Stimulated activated CD8-positive, alpha-beta memory T cell treated with anti-CD3 and anti-CD28 coated beads, Interleukin-2, amount 100 ng/mL, for 1 hour (primary cell): ENCODE results near the gene GCNA.

ENCODE experiments used
- DNase-seq, 2 donors: peaks; one replicate each; pipeline ENCODE4 v3.0.0-alpha.2; 2020; ENCODE audit warnings: low read depth in 2 of 2

Gene GCNA

DNA sequence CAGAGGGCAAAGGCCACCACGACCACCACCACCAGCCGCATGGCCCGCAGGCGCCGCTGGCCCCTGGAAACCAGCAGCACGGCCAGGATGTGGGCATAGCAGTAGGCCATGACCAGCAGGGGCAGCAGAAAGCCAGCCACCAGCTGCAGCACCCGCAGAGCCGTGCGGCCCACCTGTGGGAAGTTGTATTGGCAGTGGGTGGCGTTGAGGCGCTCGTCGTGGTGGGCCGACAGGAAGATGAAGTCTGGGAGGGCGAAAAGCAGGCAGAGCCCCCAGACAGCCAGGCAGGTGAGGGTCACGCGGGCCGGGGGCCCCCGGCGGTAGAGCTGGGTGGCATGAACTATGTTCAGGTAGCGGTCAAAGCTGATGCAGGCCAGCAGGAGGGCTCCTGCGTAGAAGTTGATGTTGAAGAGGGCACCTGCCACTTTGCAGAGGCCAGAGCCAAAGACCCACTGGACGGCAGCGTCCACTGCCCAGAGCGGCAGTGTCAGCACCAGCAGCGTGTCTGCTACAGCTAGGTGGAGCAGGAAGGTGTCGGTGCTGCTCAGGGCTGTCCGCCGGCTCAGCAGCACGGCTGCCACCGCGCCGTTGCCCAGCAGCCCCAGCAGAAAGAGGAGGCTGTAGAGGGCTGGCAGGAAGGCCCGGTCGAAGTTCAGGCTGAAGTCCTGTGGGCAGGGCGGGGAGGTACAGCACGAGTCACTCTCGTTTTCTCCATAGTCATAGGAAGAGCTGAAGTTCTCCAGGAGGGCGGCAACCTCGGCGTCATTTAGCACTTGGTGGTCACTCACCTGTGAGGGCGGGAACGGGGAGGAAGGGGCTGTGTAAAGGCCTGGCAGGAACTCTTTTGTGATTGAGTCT lies 38.7 kb downstream of the GCNA start:
- no peak for DNase-seq

DNA sequence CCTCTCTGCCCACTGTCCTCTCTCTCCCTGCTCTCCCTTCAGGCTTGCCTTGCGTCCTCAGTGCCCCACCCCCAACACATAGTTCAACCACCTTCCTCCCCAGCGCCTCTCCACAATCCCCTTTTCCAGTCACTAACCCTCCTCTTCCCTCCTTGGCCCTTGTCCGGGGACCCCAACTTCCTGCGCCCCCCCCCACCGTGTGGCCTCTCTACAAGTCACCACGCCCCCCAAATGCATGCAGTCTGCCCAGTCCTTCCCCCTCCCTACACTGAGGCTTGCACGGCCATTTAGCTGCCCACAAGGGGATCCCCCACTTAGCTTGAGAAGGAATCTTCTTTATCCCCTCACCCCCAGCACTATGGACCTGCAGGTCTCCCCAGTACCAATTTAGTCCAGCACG lies 39.5 kb downstream of the GCNA start:
- no peak for DNase-seq

DNA sequence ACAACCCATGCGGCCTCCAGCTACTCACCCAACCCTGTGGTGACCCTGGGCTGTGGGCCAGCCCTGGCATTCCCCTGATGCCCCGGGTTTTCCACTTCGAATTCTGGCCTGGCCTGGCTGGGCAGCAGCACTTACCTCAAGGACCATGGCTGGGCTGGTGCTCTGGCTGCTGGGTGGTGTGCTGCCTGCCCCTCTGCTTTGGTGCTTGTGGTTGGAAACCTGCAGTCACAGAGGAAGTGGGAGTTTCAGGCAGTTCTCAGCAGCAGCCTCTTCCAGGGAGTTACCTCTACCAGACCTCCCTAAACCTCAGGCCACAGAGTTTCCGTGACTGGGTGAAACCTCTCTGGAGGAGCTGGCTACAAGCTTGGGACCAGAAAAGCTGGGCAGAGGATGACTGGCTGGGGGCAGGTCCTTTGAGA lies 40.1 kb downstream of the GCNA start, which contains the start of gene CXCR3:
TSS of gene CXCR3 (minus strand) at position 209 of the 419 bp plus-strand sequence. CDS start at position 147, 62 bp downstream.
- DNase-seq, result peak; percentile 35 to 48

DNA sequence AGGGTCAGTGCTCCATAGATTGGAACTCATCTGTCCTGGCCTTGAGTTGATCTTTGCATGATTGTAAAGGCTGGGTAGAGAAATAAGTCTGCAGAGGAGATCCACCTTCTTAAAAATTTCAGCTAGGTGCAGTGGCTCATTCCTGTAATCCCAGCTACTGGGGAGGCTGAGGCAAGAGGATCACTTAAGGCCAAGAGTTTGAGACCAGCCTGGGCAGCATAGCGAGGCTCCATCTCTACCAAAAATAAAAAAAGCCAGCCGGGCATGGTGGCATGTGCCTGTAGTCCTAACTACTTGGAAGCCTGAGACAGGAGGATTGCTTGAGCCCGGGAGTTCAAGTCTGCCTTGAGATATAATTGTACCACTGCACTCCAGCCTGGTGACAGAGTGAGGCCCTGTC lies 40.5 kb downstream of the GCNA start:
- no peak for DNase-seq

DNA sequence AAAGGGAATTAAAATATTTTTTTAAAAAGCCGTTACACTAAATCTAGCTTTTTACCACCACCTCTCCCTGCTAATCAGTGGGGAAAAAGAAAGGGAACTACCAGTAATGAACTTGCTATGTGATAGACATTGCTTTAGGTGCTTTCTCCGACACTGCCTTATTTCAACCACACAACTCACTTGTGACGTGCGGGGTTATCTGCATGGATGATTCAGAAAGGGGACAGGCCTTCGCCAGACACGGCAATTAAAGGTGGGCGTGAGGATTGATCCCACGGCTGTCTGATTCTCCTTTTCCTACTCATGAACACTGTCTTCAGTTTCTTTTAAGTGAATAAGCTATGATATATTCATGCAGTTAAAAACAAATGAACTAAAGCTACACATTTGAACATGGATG lies 41.0 kb downstream of the GCNA start:
- no peak for DNase-seq

DNA sequence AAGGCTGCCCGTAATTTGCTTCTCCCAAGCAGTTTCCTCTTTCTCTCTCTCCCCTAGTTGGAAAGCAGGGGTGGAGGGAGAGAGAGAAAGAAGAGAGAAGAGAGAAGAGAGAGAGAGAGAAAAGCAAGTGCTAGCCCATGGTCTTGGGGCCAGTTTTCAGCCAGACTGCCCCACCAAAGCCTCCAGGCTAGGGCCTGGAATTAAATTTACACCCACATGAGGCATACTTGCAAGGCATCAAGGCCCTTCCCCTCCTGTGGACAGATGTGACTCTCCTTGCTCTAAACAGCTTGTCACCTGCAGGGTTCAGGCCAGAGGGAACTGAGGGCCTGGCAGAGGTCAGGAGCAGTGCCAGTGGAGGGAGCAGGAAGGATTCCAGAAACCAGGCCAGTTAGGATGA lies 41.7 kb downstream of the GCNA start:
- no peak for DNase-seq

DNA sequence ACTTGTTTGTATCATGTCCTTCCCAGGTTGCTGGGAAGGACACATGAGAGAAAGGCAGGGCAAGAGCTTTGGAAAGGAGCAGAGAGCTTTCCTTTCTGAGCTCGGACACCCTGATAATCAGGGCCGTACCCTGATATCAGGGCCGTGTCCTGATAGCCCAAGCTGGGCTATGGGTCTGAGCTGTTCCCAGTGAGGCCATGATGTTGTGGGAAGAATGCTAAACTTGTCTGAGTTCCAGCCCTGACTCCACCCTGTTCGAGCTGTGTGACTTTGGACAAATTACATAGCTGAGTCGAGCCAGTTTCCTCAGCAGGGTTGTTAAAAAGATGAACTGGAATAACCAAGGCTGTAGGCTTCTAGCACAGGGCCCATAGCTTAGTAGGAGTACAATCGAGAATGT lies 43.4 kb downstream of the GCNA start:
- no peak for DNase-seq

DNA sequence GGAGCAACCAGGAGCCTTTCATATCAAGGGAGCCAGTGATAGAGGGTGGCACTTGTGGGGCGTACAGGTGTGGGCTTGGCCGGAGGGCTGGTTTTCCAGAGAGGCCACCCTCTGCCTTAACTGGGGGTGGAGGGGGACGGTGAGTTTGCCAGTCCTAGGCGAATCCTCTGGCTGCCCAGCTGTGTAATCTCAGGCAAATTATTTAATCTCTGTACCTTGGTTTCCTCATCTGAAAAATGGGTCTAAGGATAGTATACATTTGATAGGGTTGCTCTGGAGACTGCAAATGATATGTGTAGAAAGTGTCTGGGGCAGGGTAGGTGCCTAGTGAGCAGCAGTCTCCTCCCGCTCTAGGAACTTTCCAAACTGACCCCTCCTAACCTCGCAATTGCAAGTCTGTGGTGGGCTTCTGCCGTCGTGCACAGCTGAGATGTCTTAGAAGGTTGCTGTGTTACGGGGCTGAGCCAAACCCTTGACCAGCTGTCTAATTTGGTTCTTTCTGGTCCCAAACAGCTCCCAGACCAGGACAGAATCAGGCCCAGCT lies 43.9 kb downstream of the GCNA start:
- DNase-seq, result no peak

DNA sequence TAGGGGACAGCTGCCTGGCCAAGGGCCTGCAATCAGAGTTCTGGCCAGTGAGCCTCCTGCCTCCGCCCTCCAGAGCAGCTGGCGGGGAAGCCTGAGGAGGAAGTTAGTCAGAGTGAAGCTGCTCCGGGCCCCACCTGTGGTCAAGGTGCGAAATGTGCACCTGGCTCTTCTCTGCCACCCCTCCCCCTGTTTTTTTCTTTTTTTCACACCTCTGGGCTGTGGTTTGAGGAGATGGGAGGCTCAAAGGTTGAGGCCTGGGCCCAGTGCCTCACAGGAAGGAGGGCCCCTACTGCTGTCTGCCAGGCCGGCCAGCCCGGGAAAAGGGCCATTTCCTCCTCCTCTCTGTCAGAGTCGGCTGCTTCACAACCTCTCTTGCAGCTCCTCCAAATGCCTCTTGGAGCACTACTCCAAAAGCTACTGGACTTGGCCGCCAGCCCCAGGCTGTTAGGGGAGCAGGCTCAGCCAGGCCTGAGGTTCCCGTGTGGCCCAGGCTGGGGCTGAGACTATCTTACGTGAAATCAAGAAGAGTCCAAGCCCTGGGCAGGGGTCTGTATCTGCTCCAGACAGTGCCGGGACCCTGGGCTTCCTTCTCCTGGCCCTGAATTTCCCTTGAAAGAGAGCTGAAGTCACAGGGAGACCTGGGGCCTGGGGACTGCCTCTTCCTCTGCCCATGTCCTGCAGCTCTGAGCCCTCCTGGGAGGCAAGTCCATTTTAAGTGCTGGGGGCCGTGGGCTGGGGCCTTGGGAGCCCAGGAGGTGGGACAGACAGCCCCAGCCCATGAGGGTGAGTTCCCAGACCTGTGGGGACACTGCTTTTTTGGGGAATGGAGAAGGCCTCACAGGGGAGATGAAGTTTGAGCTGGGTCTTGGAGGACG lies 44.6 kb downstream of the GCNA start:
- DNase-seq, result peak; percentile 21 to 42

DNA sequence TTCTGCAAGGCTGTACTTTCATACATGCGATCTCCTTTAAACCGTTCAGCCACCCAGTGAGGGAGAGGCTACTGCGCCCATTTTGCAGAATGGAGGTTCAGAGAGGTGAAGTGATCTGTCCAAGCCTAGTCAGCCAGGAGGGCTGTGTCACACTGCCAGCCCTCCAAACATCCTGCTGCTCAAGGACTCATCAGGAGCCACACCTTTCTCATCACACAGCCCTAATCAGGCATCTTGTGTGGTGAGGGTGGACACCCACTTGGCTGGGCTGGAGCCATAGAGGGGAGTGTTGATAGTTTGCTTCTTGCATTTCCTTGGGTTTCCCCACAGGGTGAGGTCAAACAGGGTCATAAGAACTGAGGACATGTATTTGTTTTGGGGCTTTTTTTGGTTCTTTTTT lies 45.5 kb downstream of the GCNA start:
- no peak for DNase-seq

DNA sequence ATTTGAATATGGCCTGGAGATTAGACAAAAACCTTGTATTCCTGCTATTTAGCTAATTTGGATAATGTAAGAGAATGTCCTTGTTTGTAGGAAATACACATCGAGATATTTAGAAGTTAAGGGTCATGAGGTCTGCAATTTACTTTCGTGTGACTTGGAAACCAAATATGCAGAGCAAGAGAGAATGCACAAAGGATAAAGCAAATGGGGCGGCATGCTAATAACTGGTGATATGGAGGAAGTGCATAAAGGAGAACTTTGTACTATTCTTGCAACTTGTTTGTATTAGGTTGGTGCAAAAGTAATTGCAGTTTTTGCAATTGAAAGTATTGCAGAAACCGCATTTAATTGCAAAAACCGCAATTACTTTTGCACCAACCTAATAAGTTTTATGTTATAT lies 47.2 kb downstream of the GCNA start:
- DNase-seq, result no peak

DNA sequence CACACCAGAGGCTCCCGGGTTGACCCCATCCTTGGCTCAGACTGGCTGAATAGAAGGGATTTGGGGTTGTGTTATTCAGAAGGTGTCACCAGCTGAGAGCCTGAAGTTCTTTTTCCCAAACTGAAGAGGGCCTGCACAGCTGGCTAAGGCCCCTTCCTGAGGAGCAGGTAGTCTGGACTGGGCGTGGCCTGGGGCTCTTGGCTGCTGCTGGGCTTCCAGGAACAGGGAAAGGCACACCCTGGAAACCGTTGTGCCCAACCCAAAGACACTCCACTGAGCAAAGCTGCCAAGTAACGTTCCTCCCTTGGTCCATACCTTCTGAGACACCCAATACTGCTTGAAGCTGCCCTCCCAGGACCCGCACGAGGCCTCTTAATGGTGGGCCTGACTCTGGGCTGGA lies 48.3 kb downstream of the GCNA start:
- no peak for DNase-seq

DNA sequence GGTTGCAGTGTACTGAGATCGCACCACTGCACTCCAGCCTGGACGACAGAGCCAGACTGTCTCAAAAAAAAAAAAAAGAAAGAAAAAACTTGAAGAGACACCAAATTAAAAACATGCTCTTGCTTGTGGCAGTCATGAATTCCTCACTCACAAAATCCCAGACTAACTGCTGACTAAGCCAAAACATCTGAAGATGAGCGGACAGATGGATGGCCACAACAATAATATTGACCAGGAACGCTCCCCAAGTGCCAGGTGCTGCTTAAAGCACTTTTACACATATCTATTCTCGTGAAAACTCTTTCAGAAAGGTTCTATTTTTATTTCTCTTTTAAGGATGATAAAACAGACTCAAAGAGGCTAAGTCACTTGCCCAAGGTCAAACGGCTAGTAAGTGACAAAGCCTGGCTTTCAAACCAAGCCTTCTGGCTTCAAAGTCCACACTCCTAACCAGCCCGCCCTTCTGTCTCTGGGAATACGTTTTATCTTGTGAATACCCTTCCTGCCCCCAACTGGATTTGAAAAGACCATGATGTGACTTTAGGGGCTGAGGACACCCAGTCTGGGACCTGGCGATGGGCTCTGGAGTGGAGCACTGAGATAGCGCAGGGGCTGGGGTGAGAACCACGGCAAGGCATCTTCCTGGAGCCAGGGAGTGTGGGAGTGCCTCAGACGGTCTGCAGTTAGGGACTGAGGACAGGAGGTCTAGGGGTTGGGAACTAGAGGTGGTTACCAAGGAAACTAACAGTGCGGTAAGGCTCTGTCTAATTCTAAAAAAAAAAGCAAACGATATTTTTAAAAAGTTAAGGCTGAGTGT lies 49.6 kb downstream of the GCNA start:
- DNase-seq, result no peak

DNA sequence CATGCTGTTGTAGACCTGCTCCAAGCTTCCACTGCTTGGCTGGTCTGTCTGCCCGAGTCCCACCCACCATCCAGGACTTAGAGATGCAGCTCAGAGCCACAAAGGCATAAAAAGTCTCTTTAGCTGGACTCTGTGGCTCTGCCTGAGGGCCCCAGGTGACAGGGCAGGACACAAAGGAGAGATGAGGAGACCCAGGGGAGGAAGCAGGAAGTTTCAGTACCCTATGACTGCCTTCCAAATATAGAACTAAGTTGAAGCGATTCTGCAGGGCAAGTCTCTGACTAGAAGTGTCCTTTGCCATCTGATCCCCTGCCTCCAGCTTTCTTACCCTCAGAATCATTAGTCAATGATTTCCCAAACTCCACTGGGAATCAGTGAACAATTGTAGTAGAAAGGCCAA lies 51.2 kb downstream of the GCNA start:
- no peak for DNase-seq

DNA sequence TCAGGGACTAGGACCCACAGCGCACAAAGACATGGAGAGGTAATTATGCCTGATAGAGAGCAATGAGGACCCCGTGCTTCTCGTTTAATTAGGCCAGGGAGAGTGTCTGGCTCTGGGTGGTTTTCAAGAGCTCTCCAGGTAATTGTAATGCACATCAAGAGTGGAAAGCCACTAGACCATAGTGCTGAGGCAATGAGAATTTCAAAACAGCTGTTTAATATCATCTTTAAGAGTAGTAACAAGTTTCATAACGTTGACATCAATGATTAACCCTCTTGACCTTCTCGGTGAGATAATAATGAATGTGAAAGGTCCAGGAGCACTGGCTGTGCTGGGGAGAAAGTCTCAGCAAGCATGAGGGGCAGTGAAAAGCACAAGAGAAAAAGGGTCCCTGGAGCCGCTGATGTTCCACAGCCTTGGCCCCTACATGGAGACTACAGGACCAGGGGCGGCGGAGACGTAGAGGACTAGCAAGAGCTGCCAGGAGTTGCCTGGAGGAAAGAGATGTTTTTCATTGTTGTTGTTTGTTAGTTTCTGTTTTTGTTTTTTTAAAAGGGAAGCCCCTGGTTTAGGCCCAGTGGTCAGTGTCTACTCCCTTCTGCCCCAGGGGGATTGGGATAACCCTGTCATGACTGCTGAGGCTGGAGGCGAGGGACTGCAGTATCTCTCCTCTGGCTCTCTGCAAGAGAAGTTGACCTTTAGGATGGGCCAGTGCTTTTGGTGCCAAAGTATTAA lies 54.9 kb downstream of the GCNA start:
- no peak for DNase-seq

DNA sequence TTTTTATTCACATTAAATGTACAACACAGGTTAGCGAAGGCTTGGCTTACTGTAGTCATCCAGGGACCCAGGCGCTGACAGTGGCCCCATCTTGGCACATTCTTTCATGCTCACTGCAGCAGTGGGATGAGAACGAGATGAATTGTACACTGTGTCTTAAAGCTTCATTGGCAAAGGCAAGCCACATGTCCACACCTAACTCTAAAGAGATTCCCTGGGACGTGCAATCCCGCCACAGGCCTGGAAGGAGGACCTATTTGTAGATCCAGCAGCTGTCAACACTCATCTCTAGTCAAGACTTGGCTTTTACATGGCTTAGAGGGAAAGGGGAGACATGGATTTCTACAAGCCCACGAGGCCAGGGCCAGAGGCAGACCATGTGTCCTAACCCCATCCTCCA lies 56.1 kb downstream of the GCNA start:
- no peak for DNase-seq

DNA sequence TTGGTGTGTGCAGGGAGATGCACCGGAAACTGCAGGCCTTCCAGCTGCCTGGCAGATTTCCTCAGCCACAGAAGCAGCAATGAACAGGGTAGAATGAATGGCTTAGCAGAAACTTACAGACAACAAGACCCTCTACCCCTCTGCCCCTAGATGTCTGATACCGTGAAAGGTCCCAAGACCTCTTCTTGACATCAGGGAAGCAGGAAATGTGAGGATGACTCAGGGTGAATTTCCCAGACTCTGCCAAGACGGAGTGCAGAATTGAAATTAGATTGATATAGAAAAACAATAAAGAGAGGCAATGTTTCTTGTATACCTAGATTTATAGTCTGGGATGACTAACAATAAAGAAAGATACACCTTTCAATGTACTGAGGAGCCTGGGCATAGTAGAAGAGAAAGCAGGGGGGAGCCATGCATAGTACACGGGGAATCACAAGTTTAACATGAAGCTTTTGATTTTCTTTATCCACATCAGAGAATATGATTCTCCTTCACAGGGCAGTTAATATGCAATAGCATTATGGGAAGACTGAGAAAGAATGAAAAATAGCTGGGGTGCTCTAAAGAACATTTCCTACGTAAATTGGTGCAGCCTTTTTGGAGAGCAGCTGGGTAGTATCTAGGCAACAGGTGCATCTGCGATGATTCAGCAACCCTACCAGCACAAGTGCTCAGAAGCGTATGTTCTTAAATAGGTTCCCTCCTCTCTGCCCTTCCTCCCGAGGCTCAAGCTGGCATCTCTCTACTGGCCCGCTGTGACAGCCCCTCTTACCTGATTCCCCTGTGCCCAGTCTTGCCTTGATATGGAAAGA lies 58.4 kb downstream of the GCNA start:
- no peak for DNase-seq

DNA sequence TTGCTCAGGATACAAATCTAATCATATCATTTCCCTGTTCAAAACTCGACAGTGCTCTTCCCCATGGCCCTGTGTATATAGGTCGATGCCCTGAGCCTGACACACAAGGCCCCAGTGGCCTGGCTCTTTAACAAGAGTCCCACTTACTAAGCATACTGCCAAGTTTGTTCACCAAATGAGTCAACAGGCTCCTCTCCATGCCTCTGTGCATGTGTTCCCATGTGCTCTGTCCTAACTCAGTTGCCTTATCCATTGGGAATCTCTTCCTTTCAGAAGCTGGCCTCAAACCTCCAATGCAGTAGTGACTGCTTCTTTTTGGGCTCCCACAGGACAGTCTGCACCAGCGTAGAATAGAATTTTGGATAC lies 59.0 kb downstream of the GCNA start:
- DNase-seq, result no peak

DNA sequence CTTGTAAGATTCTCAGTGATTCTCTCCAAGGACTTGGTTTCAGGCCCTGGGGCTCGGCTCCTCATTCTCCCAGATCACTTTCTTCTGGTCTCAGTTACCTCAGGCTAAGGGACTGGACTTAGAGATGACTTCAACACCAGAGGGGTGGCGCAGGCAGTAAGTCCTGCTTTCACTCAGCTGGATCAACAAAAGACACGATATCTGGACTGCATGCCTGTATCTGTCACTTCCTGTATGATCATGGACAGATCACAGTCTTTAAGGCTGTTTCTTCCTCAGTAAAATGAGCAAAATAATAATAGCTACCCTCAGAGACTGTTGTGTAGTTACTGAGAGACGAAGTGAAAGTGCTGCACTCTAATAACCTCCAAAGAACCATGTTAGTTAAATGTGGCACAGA lies 59.6 kb downstream of the GCNA start:
- DNase-seq, result no peak

DNA sequence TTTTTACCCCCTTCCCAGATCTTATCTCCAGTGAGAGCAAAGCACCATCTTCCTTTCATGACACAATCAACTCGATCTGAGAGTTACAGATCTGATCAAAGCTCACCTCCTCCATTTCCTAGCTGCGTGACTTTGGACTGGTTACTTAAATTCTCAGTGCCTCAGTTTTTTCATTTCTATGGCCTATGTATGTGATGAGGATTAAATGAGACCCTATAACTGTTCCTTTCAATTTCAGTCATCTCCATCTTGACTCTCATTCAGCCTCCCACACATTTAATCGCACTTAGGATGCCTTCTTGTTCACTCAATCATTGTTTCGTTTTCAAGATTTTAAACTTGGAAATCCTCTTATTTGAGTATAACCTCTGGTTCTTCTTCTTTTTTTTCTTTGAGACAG lies 60.2 kb downstream of the GCNA start:
- no peak for DNase-seq
